ENCODE results near the gene ST6GALNAC4. TPM values are rescaled to one million over a fixed set of nuclear protein-coding genes. Genes with fewer than 3 reads are reported as not detected.

The ST6GALNAC4 gene
- total and polyA plus RNA-seq, 9 of the 15 experiments (the other 6 are each of a cell fraction or from before 2014, with no cell fraction given), result 2.6 to 43.1 (median 15.4) TPM

DNA sequence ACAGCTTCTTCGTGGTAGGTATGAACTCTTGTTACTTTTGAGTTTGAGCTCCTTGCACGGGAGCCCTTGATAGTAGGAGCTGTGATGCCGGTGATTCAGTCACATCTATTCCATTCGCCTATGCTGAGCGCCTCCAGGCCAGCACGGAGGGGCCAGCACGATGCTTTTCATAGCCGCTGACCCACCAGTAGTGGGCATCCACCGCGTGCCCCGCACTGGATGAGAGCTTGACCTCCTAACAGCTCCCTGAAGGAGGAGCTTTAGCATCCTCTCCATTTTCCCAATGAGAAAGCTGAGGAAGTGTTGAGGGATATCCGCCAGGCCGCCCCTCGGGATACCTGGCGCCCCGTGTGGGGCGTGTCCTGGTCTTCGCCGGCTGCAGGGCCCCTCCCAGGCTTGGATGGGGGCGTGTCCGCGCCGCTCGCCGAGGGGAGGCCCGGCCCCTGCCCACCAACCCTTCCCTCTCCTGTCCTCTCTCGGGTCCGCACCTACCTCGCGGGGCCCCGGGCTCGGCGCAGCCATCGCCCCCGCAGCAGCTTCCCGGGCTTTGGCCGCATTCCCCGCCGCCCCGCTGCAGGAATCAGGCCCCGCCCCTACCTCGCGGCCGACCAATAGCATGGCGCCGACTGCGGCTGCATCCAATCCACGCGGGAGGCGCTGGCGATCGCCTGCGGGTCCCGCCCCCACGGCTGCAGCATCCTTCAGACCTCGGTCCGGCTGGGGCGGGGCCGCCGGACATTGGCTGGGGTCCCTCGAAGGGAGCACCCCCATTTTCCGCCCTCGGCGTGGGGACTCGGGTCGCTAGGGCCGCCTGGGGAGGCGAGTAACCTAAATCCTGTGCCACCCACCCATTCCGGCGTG is 13.6 kb upstream of the ST6GALNAC4 start, which contains the start of gene PIP5KL1 (continued):
- TF ChIP-seq, protein P1, sequence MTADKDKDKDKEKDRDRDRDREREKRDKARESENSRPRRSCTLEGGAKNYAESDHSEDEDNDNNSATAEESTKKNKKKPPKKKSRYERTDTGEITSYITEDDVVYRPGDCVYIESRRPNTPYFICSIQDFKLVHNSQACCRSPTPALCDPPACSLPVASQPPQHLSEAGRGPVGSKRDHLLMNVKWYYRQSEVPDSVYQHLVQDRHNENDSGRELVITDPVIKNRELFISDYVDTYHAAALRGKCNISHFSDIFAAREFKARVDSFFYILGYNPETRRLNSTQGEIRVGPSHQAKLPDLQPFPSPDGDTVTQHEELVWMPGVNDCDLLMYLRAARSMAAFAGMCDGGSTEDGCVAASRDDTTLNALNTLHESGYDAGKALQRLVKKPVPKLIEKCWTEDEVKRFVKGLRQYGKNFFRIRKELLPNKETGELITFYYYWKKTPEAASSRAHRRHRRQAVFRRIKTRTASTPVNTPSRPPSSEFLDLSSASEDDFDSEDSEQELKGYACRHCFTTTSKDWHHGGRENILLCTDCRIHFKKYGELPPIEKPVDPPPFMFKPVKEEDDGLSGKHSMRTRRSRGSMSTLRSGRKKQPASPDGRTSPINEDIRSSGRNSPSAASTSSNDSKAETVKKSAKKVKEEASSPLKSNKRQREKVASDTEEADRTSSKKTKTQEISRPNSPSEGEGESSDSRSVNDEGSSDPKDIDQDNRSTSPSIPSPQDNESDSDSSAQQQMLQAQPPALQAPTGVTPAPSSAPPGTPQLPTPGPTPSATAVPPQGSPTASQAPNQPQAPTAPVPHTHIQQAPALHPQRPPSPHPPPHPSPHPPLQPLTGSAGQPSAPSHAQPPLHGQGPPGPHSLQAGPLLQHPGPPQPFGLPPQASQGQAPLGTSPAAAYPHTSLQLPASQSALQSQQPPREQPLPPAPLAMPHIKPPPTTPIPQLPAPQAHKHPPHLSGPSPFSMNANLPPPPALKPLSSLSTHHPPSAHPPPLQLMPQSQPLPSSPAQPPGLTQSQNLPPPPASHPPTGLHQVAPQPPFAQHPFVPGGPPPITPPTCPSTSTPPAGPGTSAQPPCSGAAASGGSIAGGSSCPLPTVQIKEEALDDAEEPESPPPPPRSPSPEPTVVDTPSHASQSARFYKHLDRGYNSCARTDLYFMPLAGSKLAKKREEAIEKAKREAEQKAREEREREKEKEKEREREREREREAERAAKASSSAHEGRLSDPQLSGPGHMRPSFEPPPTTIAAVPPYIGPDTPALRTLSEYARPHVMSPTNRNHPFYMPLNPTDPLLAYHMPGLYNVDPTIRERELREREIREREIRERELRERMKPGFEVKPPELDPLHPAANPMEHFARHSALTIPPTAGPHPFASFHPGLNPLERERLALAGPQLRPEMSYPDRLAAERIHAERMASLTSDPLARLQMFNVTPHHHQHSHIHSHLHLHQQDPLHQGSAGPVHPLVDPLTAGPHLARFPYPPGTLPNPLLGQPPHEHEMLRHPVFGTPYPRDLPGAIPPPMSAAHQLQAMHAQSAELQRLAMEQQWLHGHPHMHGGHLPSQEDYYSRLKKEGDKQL (CRISPR knock-in tag; IDR thresholded peaks at IDR 0.05; ENCODE audit: borderline replicate concordance), result 0 out of 2 replicates have a peak, but pooled peaks have one; percentile 7
- 0 out of 2 replicates have a peak, but pooled peaks have one; percentile 33 for TF ChIP-seq FOSL1 (tag; conservative IDR thresholded peaks at IDR 0.05)
- TF ChIP-seq, protein P2, sequence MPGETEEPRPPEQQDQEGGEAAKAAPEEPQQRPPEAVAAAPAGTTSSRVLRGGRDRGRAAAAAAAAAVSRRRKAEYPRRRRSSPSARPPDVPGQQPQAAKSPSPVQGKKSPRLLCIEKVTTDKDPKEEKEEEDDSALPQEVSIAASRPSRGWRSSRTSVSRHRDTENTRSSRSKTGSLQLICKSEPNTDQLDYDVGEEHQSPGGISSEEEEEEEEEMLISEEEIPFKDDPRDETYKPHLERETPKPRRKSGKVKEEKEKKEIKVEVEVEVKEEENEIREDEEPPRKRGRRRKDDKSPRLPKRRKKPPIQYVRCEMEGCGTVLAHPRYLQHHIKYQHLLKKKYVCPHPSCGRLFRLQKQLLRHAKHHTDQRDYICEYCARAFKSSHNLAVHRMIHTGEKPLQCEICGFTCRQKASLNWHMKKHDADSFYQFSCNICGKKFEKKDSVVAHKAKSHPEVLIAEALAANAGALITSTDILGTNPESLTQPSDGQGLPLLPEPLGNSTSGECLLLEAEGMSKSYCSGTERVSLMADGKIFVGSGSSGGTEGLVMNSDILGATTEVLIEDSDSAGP (CRISPR knock-in tag; IDR thresholded peaks at IDR 0.05), result no peak
- TF ChIP-seq E2F3 (CRISPR knock-in tag; IDR thresholded peaks at IDR 0.05), result no peak; the same call in 1 of the 2 replicates
- no peak for TF ChIP-seq NCOA1 (IDR thresholded peaks at IDR 0.05; ENCODE audit: low read depth)
- no peak for TF ChIP-seq FOXJ2 (tag; IDR thresholded peaks at IDR 0.05)
- no peak for TF ChIP-seq ZNF41 (CRISPR knock-in tag; conservative IDR thresholded peaks at IDR 0.05)
- TF ChIP-seq ZNF830 (CRISPR knock-in tag; IDR thresholded peaks at IDR 0.05), result no peak
- peak; percentile 61; the same call in 1 of the 2 replicates for TF ChIP-seq L3MBTL2 (IDR thresholded peaks at IDR 0.05)
- TF ChIP-seq, protein P3, sequence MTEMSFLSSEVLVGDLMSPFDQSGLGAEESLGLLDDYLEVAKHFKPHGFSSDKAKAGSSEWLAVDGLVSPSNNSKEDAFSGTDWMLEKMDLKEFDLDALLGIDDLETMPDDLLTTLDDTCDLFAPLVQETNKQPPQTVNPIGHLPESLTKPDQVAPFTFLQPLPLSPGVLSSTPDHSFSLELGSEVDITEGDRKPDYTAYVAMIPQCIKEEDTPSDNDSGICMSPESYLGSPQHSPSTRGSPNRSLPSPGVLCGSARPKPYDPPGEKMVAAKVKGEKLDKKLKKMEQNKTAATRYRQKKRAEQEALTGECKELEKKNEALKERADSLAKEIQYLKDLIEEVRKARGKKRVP (CRISPR knock-in tag; IDR thresholded peaks at IDR 0.05), result no peak
- TF ChIP-seq ZNF780A (CRISPR knock-in tag; IDR thresholded peaks at IDR 0.05), result no peak
- TF ChIP-seq ELK1 (CRISPR knock-in tag; IDR thresholded peaks at IDR 0.05), result no peak
- no peak for TF ChIP-seq SAP30 (IDR thresholded peaks at IDR 0.05; ENCODE audit: borderline replicate concordance, insufficient read depth, low read depth, low read length, poor library complexity, severe bottlenecking)
- no peak for TF ChIP-seq SMC3 (conservative IDR thresholded peaks at IDR 0.05; ENCODE audit: insufficient read depth, low read depth, low read length)
- no peak for TF ChIP-seq BCOR (IDR thresholded peaks at IDR 0.05)
